SK-N-MC (cell line): Measurements from ENCODE around the gene HELZ.

Experiments used
- EZH2 ChIP-seq: fragments of 200-600 bp; sonication (generic); IDR thresholded peaks from one replicate; pipeline ENCODE4 v1.6.1; 2017; ENCODE audit warnings: antibody characterized with exemption
- POLR2AphosphoS5 ChIP-seq: IDR thresholded peaks from 2 replicates; pipeline ENCODE4 v1.6.1; 2012; ENCODE audit warnings: mild to moderate bottlenecking, low read depth, low read length, borderline replicate concordance

DNA sequence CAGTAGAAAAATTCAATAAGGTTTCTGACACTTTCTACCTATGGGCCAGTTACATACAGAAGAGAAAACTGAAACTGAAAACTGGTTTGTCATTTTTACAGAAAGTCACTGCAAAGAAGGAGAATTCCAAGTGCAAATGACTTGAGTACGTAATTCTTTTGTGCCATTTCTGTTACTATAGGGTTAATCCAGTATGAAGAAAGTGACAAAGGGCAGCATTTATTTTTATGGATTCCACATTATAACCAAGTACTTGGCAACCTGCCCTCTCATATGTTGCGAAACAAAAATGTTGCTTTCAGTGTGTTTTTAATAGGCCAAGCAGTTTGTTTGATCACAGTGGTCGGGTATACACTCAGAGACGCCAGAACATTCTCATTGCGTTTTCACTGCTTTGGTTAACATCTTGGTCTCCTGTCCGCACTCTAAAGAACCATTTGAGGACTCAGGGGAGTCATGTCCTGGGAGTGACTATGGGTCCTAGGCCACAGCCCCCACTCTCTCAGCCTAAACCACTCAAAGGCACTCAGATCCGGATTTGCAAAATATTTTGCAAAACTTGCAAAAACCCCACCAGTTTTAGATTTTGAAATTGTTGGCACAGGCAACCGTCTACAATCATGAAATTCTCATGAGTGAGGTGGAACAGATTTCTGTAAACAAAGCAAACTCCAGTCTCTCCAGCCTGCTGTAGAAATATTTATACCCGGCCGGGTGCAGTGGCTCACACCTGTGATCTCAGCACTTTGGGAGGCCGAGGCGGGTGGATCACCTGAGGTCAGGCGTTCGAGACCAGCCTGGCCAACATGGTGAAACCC is 15.4 kb upstream of the HELZ start:
- TF ChIP-seq POLR2AphosphoS5 (peak; percentile 54; the same call in 1 of the 2 replicates), EZH2 (no peak)
